Measurements from ENCODE around the gene SCT. TPM values are rescaled to one million over a fixed set of nuclear protein-coding genes. Genes with fewer than 3 reads are reported as not detected.

The SCT gene
- total RNA-seq, 1 donor from 2014 or later, result not detected

GRCh38 chr11:614021-614622 lies 12.9 kb downstream of the SCT start:
- no peaks in the 10 kb centered on the region for H3K9me3 Mint-ChIP-seq
- intact Hi-C loops (cut with micrococcal nuclease), result no loop called here
- H3K27ac Mint-ChIP-seq, result peak overlapping the region; percentile 81
- H3K27me3 Mint-ChIP-seq, result no peaks in the 10 kb centered on the region
- peak; percentile 69 for DNase-seq
- H3K4me3 Mint-ChIP-seq, result peak overlapping the region; percentile 89
- peaks cover 20% of the 10 kb centered on the region for H3K4me1 Mint-ChIP-seq
- H3K36me3 Mint-ChIP-seq (ENCODE audit: low read depth), result peaks cover 28% of the 10 kb centered on the region

- intact Hi-C loops (cut with micrococcal nuclease), result no loop called here
- H3K36me3 Mint-ChIP-seq (ENCODE audit: low read depth), result peaks cover 31% of the 10 kb centered on the region
- peak overlapping the region; percentile 89 for H3K4me3 Mint-ChIP-seq
- no peaks in the 10 kb centered on the region for H3K27me3 Mint-ChIP-seq
- no peaks in the 10 kb centered on the region for H3K9me3 Mint-ChIP-seq
- peak overlapping the region; percentile 81 for H3K27ac Mint-ChIP-seq
- H3K4me1 Mint-ChIP-seq, result peaks cover 20% of the 10 kb centered on the region
- DNase-seq, result peak; percentile 88
These were observed 13.5 kb downstream of the SCT start for GRCh38 chr11:613369-613968.

DNA sequence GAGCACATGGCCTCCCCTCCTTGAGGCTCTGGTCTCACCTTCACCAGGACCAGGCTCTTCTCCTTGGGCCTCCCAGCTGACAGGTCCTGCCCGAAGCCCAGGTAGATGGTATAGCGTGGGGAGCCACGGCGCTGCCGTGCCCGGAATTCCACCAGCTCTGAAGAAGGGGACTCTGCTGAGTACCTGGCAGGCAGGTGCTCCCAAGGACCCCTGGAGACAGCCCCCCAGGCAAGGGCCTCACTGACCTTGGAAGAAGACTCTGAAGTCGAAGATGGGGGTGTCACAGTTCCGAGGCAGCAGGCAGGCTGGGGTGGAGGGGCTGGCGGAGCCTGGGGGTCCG lies 14.1 kb downstream of the SCT start:
- peak overlapping the region; percentile 12 for H3K4me3 Mint-ChIP-seq
- no peaks in the 10 kb centered on the region for H3K9me3 Mint-ChIP-seq
- intact Hi-C loops (cut with micrococcal nuclease), result no loop called here
- DNase-seq, result peak; percentile 66
- H3K27ac Mint-ChIP-seq, result no peak overlapping the region
- peaks cover 20% of the 10 kb centered on the region for H3K4me1 Mint-ChIP-seq
- H3K36me3 Mint-ChIP-seq (ENCODE audit: low read depth), result peaks cover 34% of the 10 kb centered on the region
- H3K27me3 Mint-ChIP-seq, result no peaks in the 10 kb centered on the region

DNA sequence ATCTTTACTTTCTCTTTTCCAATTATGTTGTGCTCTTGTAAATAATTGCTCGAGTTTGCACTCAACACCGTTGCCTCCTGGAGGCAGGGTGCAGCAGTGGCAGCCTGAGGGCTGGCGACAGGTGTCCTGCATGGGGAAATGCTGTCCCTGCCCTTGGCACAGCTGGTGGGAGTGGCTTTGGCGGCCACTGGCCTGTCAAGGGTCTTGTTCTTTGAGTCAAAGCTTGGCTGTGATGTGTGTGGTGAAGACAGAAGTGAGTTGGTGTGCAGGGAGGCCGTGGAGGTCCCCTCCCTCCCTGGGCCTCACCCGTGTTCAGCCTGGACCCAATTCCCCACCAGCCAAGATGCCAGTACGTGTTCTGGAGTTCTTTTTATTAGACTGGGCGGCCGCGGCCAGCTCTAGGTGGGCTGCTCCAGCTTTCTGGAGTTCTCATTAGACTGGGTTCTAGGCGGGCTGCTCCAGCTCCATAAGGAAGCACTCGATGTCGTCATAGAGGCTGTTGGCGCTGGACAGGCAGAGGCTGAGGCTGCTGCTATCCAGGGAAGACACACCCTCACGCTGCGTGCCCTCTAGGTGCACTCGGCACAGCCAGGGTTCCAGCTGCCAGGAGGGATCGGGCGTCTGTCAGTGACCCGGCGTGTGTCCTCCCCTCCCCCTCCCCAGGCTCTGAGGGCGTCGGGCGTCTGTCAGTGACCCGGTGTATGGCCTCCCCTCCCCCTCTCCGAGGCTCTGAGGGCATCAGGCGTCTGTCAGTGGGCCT lies 14.6 kb downstream of the SCT start:
- H3K4me3 Mint-ChIP-seq, result peak overlapping the region; percentile 12
- H3K4me1 Mint-ChIP-seq, result peaks cover 20% of the 10 kb centered on the region
- DNase-seq, result peak; percentile 79
- intact Hi-C loops (cut with micrococcal nuclease), result no loop called here
- H3K27me3 Mint-ChIP-seq, result no peaks in the 10 kb centered on the region
- H3K27ac Mint-ChIP-seq, result peak overlapping the region; percentile 68
- peaks cover 36% of the 10 kb centered on the region for H3K36me3 Mint-ChIP-seq (ENCODE audit: low read depth)
- no peaks in the 10 kb centered on the region for H3K9me3 Mint-ChIP-seq

- Mint-ChIP-seq H3K4me1 (peaks cover 17% of the 10 kb centered on the region), H3K9me3 (no peaks in the 10 kb centered on the region), H3K27me3 (no peaks in the 10 kb centered on the region), H3K4me3 (no peak overlapping the region), H3K36me3 (ENCODE audit: low read depth) (peaks cover 44% of the 10 kb centered on the region), H3K27ac (no peak overlapping the region)
- intact Hi-C loops (cut with micrococcal nuclease), result no loop called here
- peak; percentile 63 for DNase-seq
These were observed 15.7 kb downstream of the SCT start for GRCh38 chr11:611001-611996.

DNA sequence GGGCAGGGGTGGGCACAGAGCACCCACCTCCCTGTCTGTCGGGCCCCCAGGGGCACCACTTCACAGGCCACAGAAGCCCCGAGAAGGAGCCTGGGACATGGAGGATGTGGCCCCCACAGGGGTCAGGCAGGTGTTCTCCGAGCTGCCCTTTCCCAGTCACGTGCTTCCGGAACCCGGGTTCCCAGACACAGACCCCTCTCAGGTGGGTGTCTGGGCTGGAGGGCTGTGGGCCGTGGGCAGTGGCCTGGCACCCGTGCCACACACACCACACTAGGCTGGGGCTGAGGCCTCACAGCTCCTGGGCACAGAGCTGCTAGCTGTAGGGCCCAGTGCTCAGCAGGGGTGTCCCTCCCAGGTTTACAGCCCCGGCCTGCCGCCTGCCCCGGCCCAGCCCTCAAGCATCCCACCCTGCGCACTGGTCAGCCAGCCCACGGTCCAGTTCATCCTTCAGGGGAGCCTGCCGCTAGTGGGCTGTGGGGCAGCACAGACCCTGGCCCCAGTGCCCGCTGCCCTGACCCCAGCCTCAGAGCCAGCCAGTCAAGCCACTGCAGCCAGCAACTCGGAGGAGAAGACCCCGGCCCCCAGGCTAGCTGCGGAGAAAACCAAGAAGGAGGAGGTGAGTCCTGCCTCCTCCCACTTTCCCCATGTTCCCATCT lies 16.7 kb downstream of the SCT start:
- H3K27me3 Mint-ChIP-seq, result no peaks in the 10 kb centered on the region
- H3K4me1 Mint-ChIP-seq, result peaks cover 14% of the 10 kb centered on the region
- H3K36me3 Mint-ChIP-seq (ENCODE audit: low read depth), result peaks cover 42% of the 10 kb centered on the region
- intact Hi-C loops (cut with micrococcal nuclease), result no loop called here
- H3K4me3 Mint-ChIP-seq, result no peak overlapping the region
- H3K27ac Mint-ChIP-seq, result no peak overlapping the region
- H3K9me3 Mint-ChIP-seq, result no peaks in the 10 kb centered on the region
- peak; percentile 58 for DNase-seq

DNA sequence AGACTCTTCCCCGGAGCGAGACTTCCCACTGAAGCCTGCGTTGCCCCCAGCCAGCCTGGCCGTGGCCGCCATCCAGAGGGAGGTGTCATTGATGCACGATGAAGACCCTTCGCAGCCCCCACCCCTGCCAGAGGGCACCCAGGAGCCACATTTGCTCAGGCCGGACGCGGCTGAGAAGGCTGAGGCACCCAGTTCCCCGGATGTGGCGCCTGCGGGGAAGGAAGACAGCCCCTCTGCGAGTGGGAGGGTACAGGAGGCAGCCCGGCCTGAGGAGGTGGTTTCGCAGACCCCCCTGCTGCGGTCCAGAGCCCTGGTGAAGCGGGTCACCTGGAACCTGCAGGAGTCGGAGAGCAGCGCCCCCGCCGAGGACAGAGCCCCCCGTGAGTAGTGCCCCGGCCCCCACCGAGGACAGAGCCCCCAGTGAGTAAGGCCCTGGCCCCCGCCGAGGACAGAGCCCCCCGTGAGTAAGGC lies 17.6 kb downstream of the SCT start:
- intact Hi-C loops (cut with micrococcal nuclease), result no loop called here
- Mint-ChIP-seq H3K36me3 (ENCODE audit: low read depth) (peaks cover 46% of the 10 kb centered on the region), H3K9me3 (no peaks in the 10 kb centered on the region), H3K4me3 (no peak overlapping the region), H3K27me3 (no peaks in the 10 kb centered on the region), H3K27ac (no peak overlapping the region), H3K4me1 (peaks cover 11% of the 10 kb centered on the region)
- DNase-seq, result no peak

DNA sequence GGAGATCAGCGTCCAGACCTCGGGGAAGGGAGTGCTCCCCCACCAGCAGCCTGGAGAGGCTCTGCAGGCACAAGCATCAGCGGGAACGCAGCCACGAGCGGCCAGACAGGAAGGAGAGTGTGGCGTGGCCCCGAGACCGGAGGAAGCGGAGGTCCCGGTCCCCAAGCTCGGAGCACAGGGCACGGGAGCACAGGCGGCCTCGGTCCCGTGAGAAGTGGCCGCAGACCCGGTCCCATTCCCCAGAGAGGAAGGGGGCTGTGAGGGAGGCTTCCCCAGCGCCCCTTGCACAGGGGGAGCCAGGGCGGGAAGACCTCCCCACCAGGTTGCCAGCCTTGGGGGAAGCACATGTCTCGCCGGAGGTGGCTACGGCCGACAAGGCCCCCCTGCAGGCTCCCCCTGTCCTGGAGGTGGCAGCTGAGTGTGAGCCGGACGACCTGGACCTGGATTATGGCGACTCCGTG lies 18.2 kb downstream of the SCT start:
- Mint-ChIP-seq H3K4me3 (no peak overlapping the region), H3K4me1 (peaks cover 7% of the 10 kb centered on the region), H3K36me3 (ENCODE audit: low read depth) (peaks cover 46% of the 10 kb centered on the region), H3K9me3 (no peaks in the 10 kb centered on the region), H3K27me3 (no peaks in the 10 kb centered on the region), H3K27ac (no peak overlapping the region)
- intact Hi-C loops (cut with micrococcal nuclease), result no loop called here
- DNase-seq, result no peak

DNA sequence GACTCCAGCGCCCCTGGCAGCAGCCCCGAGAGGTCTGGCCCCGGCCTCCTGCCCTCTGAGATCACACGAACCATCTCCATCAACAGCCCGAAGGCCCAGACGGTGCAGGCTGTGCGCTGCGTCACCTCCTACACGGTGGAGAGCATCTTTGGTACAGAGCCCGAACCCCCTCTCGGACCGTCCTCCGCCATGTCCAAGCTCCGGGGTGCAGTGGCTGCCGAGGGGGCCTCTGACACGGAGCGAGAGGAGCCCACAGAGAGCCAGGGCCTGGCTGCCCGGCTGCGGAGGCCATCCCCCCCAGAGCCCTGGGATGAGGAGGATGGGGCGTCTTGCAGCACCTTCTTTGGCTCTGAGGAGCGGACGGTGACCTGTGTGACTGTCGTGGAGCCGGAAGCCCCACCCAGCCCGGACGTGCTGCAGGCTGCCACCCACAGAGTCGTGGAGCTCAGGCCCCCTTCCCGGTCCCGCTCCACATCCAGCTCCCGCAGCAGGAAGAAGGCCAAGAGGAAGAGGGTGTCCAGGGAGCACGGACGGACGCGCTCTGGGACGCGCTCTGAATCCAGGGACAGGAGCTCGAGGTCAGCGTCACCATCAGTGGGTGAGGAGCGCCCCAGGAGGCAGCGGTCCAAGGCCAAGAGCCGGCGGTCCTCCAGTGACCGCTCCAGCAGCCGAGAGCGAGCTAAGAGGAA lies 18.9 kb downstream of the SCT start:
- Mint-ChIP-seq H3K27me3 (no peaks in the 10 kb centered on the region), H3K4me1 (peaks cover 6% of the 10 kb centered on the region), H3K27ac (no peak overlapping the region), H3K36me3 (ENCODE audit: low read depth) (peaks cover 47% of the 10 kb centered on the region), H3K4me3 (no peak overlapping the region), H3K9me3 (no peaks in the 10 kb centered on the region)
- peak; percentile 56 for DNase-seq
- intact Hi-C loops (cut with micrococcal nuclease), result no loop called here

DNA sequence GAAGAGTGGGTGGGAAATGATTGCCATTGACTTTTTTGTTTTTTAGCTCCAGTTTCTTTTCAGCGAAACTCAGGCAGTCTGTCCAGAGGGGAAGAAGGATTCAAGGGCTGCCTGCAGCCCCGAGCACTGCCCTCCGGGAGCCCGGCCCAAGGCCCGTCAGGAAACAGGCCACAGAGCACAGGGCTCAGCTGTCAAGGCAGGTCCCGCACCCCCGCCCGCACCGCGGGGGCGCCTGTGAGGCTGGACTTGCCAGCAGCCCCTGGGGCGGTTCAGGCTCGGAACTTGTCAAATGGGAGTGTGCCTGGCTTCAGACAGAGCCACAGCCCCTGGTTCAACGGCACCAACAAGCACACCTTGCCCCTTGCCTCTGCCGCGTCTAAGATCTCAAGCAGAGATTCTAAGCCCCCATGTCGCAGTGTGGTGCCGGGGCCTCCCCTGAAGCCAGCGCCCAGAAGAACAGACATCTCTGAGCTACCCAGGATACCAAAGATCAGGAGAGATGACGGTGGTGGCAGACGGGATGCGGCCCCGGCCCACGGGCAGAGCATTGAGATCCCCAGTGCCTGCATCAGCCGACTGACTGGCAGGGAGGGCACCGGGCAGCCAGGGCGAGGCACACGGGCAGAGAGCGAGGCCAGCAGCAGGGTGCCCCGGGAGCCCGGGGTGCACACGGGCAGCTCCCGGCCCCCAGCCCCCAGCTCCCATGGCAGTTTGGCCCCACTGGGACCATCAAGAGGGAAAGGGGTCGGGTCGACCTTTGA lies 19.8 kb downstream of the SCT start:
- intact Hi-C loops (cut with micrococcal nuclease), result no loop called here
- Mint-ChIP-seq H3K36me3 (ENCODE audit: low read depth) (peaks cover 44% of the 10 kb centered on the region), H3K4me3 (no peak overlapping the region), H3K27ac (no peak overlapping the region), H3K9me3 (no peaks in the 10 kb centered on the region), H3K27me3 (no peaks in the 10 kb centered on the region), H3K4me1 (peaks cover 4% of the 10 kb centered on the region)
- peak; percentile 56 for DNase-seq

DNA sequence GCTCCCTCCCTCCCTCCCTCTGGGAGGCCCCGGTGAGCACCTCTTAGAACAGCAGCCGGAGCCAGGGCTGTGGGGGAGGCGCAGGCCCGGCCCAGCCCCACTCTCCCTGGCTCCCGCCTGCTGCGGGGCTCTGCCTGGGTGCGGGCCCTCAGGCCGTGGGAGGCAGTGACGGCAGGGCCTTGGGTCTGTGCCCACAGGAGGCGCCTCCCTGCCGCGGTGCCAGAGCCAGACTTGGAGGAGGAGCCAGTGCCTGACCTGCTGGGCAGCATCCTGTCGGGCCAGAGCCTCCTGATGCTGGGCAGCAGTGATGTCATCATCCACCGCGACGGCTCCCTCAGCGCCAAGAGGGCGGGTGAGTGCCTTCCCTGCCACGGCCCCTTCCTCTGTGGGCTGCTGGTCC lies 20.7 kb downstream of the SCT start:
- Mint-ChIP-seq H3K4me1 (peaks cover 2% of the 10 kb centered on the region), H3K36me3 (ENCODE audit: low read depth) (peaks cover 41% of the 10 kb centered on the region), H3K27ac (no peak overlapping the region), H3K27me3 (no peaks in the 10 kb centered on the region), H3K9me3 (no peaks in the 10 kb centered on the region), H3K4me3 (no peak overlapping the region)
- intact Hi-C loops (cut with micrococcal nuclease), result no loop called here
- no peak for DNase-seq
